Thymus (tissue), 11 donors: Measurements from ENCODE around the gene PDE7B. TPM values are rescaled to one million over a fixed set of nuclear protein-coding genes. Genes with fewer than 3 reads are reported as not detected.

Source experiments
- DNase-seq, 9 donors: peaks; one replicate each; pipeline ENCODE4 v3.0.0-alpha.2; 2013; ENCODE audit warnings: low spot score in 9 of 9, low read depth in 6 of 9, missing footprints in 1 of 9
- H3K27ac ChIP-seq, 2 donors: one replicate each; pipeline ENCODE4 v1.5.1; 2013; ENCODE audit warnings: control low read depth in 1 of 2, low read depth in 1 of 2, low read length in 1 of 2, mild to moderate bottlenecking in 1 of 2, moderate library complexity in 1 of 2
- H3K27me3 ChIP-seq, 2 donors: one replicate each; pipeline ENCODE4 v1.5.1; 2013; ENCODE audit warnings: low read length in 1 of 2; ENCODE audit not compliant: control insufficient read depth in 2 of 2, insufficient read depth in 1 of 2
- H3K36me3 ChIP-seq, 2 donors: one replicate each; pipeline ENCODE4 v1.5.1; 2013; ENCODE audit warnings: low read length in 1 of 2, mild to moderate bottlenecking in 1 of 2, moderate library complexity in 1 of 2; ENCODE audit not compliant: control insufficient read depth in 2 of 2, insufficient read depth in 2 of 2
- H3K4me1 ChIP-seq, 2 donors: one replicate each; pipeline ENCODE4 v1.5.1; 2013; ENCODE audit warnings: low read length in 2 of 2; ENCODE audit not compliant: control insufficient read depth in 2 of 2, insufficient read depth in 2 of 2
- H3K4me3 ChIP-seq, 2 donors: one replicate each; pipeline ENCODE4 v1.5.1; 2013; ENCODE audit warnings: low read length in 2 of 2, control low read depth in 1 of 2, mild to moderate bottlenecking in 1 of 2
- H3K9me3 ChIP-seq, 2 donors: one replicate each; pipeline ENCODE4 v1.5.1; 2013; ENCODE audit warnings: low read length in 1 of 2, mild to moderate bottlenecking in 1 of 2; ENCODE audit not compliant: control insufficient read depth in 2 of 2, insufficient read depth in 1 of 2
- WGBS: extraction: QIAGEN DNeasy Blood & Tissue Kit; methylation state at CpG from one replicate; pipeline ENCODE4 v1.1.7; 2013; 5-methylcytosine and 5-hydroxymethylcytosine counted together
- polyA plus RNA-seq: library from polyadenylated mRNA; stranded (reverse); fragments of 200-250 nt; gene quantifications from one replicate; pipeline ENCODE4 v1.2.3, GENCODE V29; 2013
- total RNA-seq: library from RNA; stranded (reverse); fragments of 120-200 nt; gene quantifications from one replicate; pipeline ENCODE4 v1.2.4, GENCODE V29; 2013
- donor health status: healthy.

The PDE7B gene
- total and polyA plus RNA-seq, 2 donors: 4.4 to 5.8 TPM

GRCh38 chr6:135992739-135993138, 141.2 kb downstream of the PDE7B start:
- no peak for DNase-seq
- Histone ChIP-seq H3K27ac (no peak overlapping the region), H3K36me3 (no peaks in the 10 kb centered on the region), H3K4me3 (no peak overlapping the region), H3K4me1 (no peaks in the 10 kb centered on the region), H3K27me3 (no peaks in the 10 kb centered on the region), H3K9me3 (no peaks in the 10 kb centered on the region)
- 95% methylated on average over 2 of the region's 2 CpGs for WGBS

GRCh38 chr6:135993361-135993760, 141.9 kb downstream of the PDE7B start:
- Histone ChIP-seq H3K27ac (no peak overlapping the region), H3K9me3 (no peaks in the 10 kb centered on the region), H3K27me3 (no peaks in the 10 kb centered on the region), H3K4me3 (no peak overlapping the region), H3K4me1 (no peaks in the 10 kb centered on the region), H3K36me3 (no peaks in the 10 kb centered on the region)
- no peak for DNase-seq
- 95% methylated on average over 3 of the region's 3 CpGs for WGBS

GRCh38 chr6:135994857-135995544, 143.5 kb downstream of the PDE7B start:
- no peaks in the 10 kb centered on the region for H3K36me3 ChIP-seq
- no peaks in the 10 kb centered on the region for H3K4me1 ChIP-seq
- DNase-seq: no peak
- H3K4me3 ChIP-seq: no peak overlapping the region
- 96% methylated on average over 5 of the region's 5 CpGs for WGBS
- no peak overlapping the region for H3K27ac ChIP-seq
- H3K27me3 ChIP-seq: no peaks in the 10 kb centered on the region
- H3K9me3 ChIP-seq: no peaks in the 10 kb centered on the region

GRCh38 chr6:135995545-135995898, 144.0 kb downstream of the PDE7B start:
- no peaks in the 10 kb centered on the region for H3K36me3 ChIP-seq
- no peak overlapping the region for H3K27ac ChIP-seq
- no peaks in the 10 kb centered on the region for H3K9me3 ChIP-seq
- WGBS: 75% methylated on average over 3 of the region's 3 CpGs
- H3K4me3 ChIP-seq: no peak overlapping the region
- DNase-seq: no peak
- no peaks in the 10 kb centered on the region for H3K4me1 ChIP-seq
- H3K27me3 ChIP-seq: no peaks in the 10 kb centered on the region

GRCh38 chr6:135996668-135997067, 145.2 kb downstream of the PDE7B start:
- Histone ChIP-seq H3K4me1 (no peaks in the 10 kb centered on the region), H3K9me3 (no peaks in the 10 kb centered on the region), H3K36me3 (no peaks in the 10 kb centered on the region), H3K27ac (no peak overlapping the region), H3K4me3 (no peak overlapping the region), H3K27me3 (no peaks in the 10 kb centered on the region)
- 98% methylated on average over 2 of the region's 2 CpGs for WGBS
- no peak for DNase-seq

- Histone ChIP-seq H3K9me3 (no peaks in the 10 kb centered on the region), H3K4me1 (no peaks in the 10 kb centered on the region), H3K36me3 (no peaks in the 10 kb centered on the region), H3K4me3 (no peak overlapping the region), H3K27ac (no peak overlapping the region), H3K27me3 (no peaks in the 10 kb centered on the region)
- no peak for DNase-seq
- WGBS: 100% methylated on average over 1 of the region's 1 CpG
These were observed 147.9 kb downstream of the PDE7B start for GRCh38 chr6:135999393-135999792.

- H3K9me3 ChIP-seq: no peaks in the 10 kb centered on the region
- no peaks in the 10 kb centered on the region for H3K4me1 ChIP-seq
- no peak overlapping the region for H3K27ac ChIP-seq
- no peaks in the 10 kb centered on the region for H3K27me3 ChIP-seq
- 100% methylated on average over 1 of the region's 1 CpG for WGBS
- no peak overlapping the region for H3K4me3 ChIP-seq
- H3K36me3 ChIP-seq: no peaks in the 10 kb centered on the region
- no peak for DNase-seq
These were observed 155.8 kb downstream of the PDE7B start for GRCh38 chr6:136007345-136007744.

GRCh38 chr6:136011475-136011874, 160.0 kb downstream of the PDE7B start:
- DNase-seq: no peak
- Histone ChIP-seq H3K36me3 (no peaks in the 10 kb centered on the region), H3K27me3 (no peaks in the 10 kb centered on the region), H3K9me3 (no peaks in the 10 kb centered on the region), H3K4me3 (no peak overlapping the region), H3K27ac (no peak overlapping the region), H3K4me1 (no peaks in the 10 kb centered on the region)
- 97% methylated on average over 2 of the region's 2 CpGs for WGBS

GRCh38 chr6:136012198-136012887, 160.8 kb downstream of the PDE7B start:
- WGBS: 93% methylated on average over 1 of the region's 1 CpG
- Histone ChIP-seq H3K4me3 (no peak overlapping the region), H3K27ac (no peak overlapping the region), H3K27me3 (no peaks in the 10 kb centered on the region), H3K9me3 (no peaks in the 10 kb centered on the region), H3K4me1 (no peaks in the 10 kb centered on the region), H3K36me3 (no peaks in the 10 kb centered on the region)
- DNase-seq: no peak
